GM12878 (cell line): Measurements from ENCODE around the gene CNTNAP2. TPM values are rescaled to one million over a fixed set of nuclear protein-coding genes. Genes with fewer than 3 reads are reported as not detected.

Source experiments
- ATAC-seq: fragments of 200-7000 bp; cut with Tn5 transposase; 3 replicates; pipeline ENCODE4 v1.9.1; 2020; ENCODE audit warnings: mild to moderate bottlenecking, moderate library complexity
- BruUV-seq: library from RNA; stranded (reverse); fragments of 400-500 nt; replicated peaks from 2 replicates; lab custom pipeline; 2021; lab: Mats Ljungman, UMichigan
- CTCF ChIA-PET: fragments of 300-600 bp; sonication (Branson Sonifier 250); formaldehyde crosslinking; extraction: SDS; loops from one replicate; lab custom pipeline; 2021; ENCODE audit warnings: inconsistent platforms; lab: Yijun Ruan, JAX
- POLR2A ChIA-PET: fragments of 350-600 bp; formaldehyde crosslinking; extraction: SDS; loops from one replicate; lab custom pipeline; 2021; ENCODE audit warnings: inconsistent platforms; lab: Charles Lee
- RAD21 ChIA-PET: fragments of 300-600 bp; sonication (Branson Sonifier 250); formaldehyde crosslinking; loops from one replicate; lab custom pipeline; 2023; ENCODE audit warnings: antibody characterized with exemption; ENCODE audit not compliant: unreplicated experiment; lab: Charles Lee
- SMC1A ChIA-PET: fragments of 300-600 bp; sonication (Branson Sonifier 250); formaldehyde crosslinking; loops from one replicate; lab custom pipeline; 2023; ENCODE audit not compliant: unreplicated experiment, uncharacterized antibody; lab: Charles Lee
- DNase-seq: peaks from one replicate; pipeline ENCODE4 v3.0.0-alpha.2; 2011; ENCODE audit warnings: low read depth, low spot score
- FAIRE-seq: peaks from 3 replicates; lab custom pipeline; 2011; peaks lifted over from hg19 to GRCh38; lab: Jason Lieb, UNC
- H2AFZ ChIP-seq: 2 replicates; pipeline ENCODE4 v1.6.0; 2011; ENCODE audit warnings: low read depth, low read length, control low read depth; ENCODE audit not compliant: control insufficient read depth
- H3K27ac ChIP-seq: 2 replicates; pipeline ENCODE4 v1.5.1; 2011; ENCODE audit warnings: control low read depth; ENCODE audit not compliant: control insufficient read depth, insufficient read depth
- H3K27me3 ChIP-seq, 2 experiments: replicated peaks in 1 of 2; 2 replicates each; pipeline versions ENCODE4 v1.6.0 to v1.6.1; 2011; ENCODE audit warnings: low read length in 1 of 2; ENCODE audit not compliant: control insufficient read depth in 2 of 2, insufficient read depth in 2 of 2
- H3K36me3 ChIP-seq, 2 experiments: 2 replicates each; pipeline ENCODE4 v1.5.1; 2011; ENCODE audit warnings: low read length in 1 of 2; ENCODE audit not compliant: control insufficient read depth in 2 of 2, insufficient read depth in 2 of 2
- H3K4me1 ChIP-seq: 2 replicates; pipeline ENCODE4 v1.6.1; 2011; ENCODE audit warnings: mild to moderate bottlenecking, low read length, moderate library complexity, mixed read lengths; ENCODE audit not compliant: control insufficient read depth, insufficient read depth
- H3K4me2 ChIP-seq: 2 replicates; pipeline ENCODE4 v1.6.0; 2011; ENCODE audit warnings: control low read depth; ENCODE audit not compliant: control insufficient read depth, insufficient read depth
- H3K4me3 ChIP-seq: fragments of 200-600 bp; sonication (generic); 2 replicates; pipeline ENCODE4 v1.5.1; 2016
- H3K79me2 ChIP-seq: 2 replicates; pipeline ENCODE4 v1.6.0; 2011; ENCODE audit warnings: low read length; ENCODE audit not compliant: control insufficient read depth, insufficient read depth
- H3K9ac ChIP-seq: 2 replicates; pipeline ENCODE4 v1.8.0; 2011; ENCODE audit warnings: low read length, control low read depth, mixed read lengths; ENCODE audit not compliant: control insufficient read depth, insufficient read depth
- H3K9me3 ChIP-seq: replicated peaks from 3 replicates; pipeline ENCODE4 v1.5.1; 2011; ENCODE audit warnings: mild to moderate bottlenecking, low read length; ENCODE audit not compliant: control insufficient read depth, insufficient read depth
- H4K20me1 ChIP-seq: 2 replicates; pipeline ENCODE4 v1.6.0; 2011; ENCODE audit not compliant: control insufficient read depth, insufficient read depth
- WGBS: methylation state at CpG from one replicate; pipeline ENCODE4 v1.1.6; 2016; ENCODE audit warnings: low lambda C conversion rate; ENCODE audit not compliant: insufficient replicate concordance, insufficient coverage; ENCODE audit errors: missing lambda C conversion rate; 5-methylcytosine and 5-hydroxymethylcytosine counted together
- in situ Hi-C: fragments of 300-500 bp; cut with MboI; formaldehyde crosslinking; loops from 9 replicates; pipeline ENCODE4 v1.14.3; 2018; ENCODE audit warnings: mixed read lengths
- intact Hi-C: fragments of 100-400 bp; cut with micrococcal nuclease; formaldehyde crosslinking; loops from one replicate; pipeline ENCODE4 v1.14.2; 2022; ENCODE audit not compliant: unreplicated experiment
- polyA plus RNA-seq, 11 experiments: library from polyadenylated mRNA; depleted of rRNA in 4 of 11; unstranded in 6 of 11; stranded (reverse) in 5 of 11; fragments of >200 nt; fragmentation: Nextera tagmentation in 4 of 11; fragmentation: Illumina TruSeq in 1 of 11; extraction: Ambion mirVana in 4 of 11; extraction: Trizol in 1 of 11; gene quantifications; 1 replicate in 1 of 11; 2 replicates in 10 of 11; pipeline versions ENCODE4 v1.2.1 to v1.2.3, GENCODE V29; 2011 to 2016; ENCODE audit warnings: inconsistent platforms in 2 of 11, missing spikeins in 2 of 11, low read depth in 1 of 11
- total RNA-seq, 4 experiments: library from RNA; depleted of rRNA in 3 of 4; stranded (reverse); fragments of >200 nt in 3 of 4; fragmentation: Illumina TruSeq in 1 of 4; extraction: Trizol in 1 of 4; gene quantifications; 2 replicates each; pipeline versions ENCODE4 v1.2.1 to v1.2.3, GENCODE V29; 2013 to 2021
- TF ChIP-seq, protein P1 (sequence below): fragments of 150-350 bp; IDR thresholded peaks from 2 replicates; pipeline ENCODE4 v1.6.1; 2014; ENCODE audit warnings: mild to moderate bottlenecking, low read depth, low read length
- TF ChIP-seq, protein P2 (sequence below): fragments of 150-350 bp; IDR thresholded peaks from 2 replicates; pipeline ENCODE4 v1.6.1; 2016; ENCODE audit warnings: low read depth, low read length

Gene CNTNAP2
- total and polyA plus RNA-seq, 10 of the 15 experiments (the other 5 are each of a cell fraction or from before 2014, with no cell fraction given), result 0.03 to 0.08 (median 0.03) TPM; not detected in 7

DNA sequence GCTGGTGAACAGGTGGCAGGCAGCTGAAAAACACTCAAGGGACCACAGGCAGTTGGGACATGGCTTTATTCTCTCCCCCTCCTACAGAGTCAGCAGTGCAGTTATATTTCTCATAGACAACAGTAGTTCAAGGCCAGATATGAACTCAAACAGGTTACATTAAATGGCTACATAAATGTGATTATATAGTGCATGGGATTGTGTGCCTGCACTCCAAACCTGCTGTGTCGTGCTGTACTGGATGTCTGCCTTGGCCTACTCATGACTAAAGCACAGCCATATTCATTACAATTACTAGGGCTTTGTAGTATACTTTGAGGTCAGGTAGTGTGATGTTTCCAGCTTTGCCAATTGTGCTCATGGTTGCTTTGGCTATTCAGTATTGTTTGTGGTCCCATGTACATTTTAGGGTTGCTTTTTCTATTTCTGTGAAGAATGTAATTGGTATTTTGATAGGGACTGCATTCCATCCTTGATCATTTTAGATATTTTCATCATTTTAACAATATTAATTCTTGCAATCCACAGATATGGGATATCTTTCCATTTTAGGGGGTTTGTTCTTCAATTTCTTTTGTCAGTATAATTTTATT lies 393.6 kb downstream of the CNTNAP2 start:
- ChIA-PET CTCF (no interaction called here), POLR2A (no interaction called here), SMC1A (no interaction called here), RAD21 (no interaction called here)
- Histone ChIP-seq H3K4me1 (no peaks in the 10 kb centered on the region), H3K4me2 (no peak overlapping the region), H3K9ac (no peak overlapping the region), H3K79me2 (no peaks in the 10 kb centered on the region), H3K9me3 (no peaks in the 10 kb centered on the region; the same call in 2 of the 3 replicates), H3K36me3 (no peaks in the 10 kb centered on the region), H3K27me3 (no peaks in the 10 kb centered on the region), H4K20me1 (no peaks in the 10 kb centered on the region), H3K4me3 (no peak overlapping the region), H2AFZ (no peak overlapping the region), H3K27ac (no peak overlapping the region)
- no peak for ATAC-seq
- in situ Hi-C loops, result no loop called here
- no peak for DNase-seq
- FAIRE-seq, result no peak
- TF ChIP-seq, protein P1, sequence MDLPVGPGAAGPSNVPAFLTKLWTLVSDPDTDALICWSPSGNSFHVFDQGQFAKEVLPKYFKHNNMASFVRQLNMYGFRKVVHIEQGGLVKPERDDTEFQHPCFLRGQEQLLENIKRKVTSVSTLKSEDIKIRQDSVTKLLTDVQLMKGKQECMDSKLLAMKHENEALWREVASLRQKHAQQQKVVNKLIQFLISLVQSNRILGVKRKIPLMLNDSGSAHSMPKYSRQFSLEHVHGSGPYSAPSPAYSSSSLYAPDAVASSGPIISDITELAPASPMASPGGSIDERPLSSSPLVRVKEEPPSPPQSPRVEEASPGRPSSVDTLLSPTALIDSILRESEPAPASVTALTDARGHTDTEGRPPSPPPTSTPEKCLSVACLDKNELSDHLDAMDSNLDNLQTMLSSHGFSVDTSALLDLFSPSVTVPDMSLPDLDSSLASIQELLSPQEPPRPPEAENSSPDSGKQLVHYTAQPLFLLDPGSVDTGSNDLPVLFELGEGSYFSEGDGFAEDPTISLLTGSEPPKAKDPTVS, result no peak
- TF ChIP-seq, protein P2, sequence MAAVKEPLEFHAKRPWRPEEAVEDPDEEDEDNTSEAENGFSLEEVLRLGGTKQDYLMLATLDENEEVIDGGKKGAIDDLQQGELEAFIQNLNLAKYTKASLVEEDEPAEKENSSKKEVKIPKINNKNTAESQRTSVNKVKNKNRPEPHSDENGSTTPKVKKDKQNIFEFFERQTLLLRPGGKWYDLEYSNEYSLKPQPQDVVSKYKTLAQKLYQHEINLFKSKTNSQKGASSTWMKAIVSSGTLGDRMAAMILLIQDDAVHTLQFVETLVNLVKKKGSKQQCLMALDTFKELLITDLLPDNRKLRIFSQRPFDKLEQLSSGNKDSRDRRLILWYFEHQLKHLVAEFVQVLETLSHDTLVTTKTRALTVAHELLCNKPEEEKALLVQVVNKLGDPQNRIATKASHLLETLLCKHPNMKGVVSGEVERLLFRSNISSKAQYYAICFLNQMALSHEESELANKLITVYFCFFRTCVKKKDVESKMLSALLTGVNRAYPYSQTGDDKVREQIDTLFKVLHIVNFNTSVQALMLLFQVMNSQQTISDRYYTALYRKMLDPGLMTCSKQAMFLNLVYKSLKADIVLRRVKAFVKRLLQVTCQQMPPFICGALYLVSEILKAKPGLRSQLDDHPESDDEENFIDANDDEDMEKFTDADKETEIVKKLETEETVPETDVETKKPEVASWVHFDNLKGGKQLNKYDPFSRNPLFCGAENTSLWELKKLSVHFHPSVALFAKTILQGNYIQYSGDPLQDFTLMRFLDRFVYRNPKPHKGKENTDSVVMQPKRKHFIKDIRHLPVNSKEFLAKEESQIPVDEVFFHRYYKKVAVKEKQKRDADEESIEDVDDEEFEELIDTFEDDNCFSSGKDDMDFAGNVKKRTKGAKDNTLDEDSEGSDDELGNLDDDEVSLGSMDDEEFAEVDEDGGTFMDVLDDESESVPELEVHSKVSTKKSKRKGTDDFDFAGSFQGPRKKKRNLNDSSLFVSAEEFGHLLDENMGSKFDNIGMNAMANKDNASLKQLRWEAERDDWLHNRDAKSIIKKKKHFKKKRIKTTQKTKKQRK, result 0 out of 2 replicates have a peak, but pooled peaks have one; percentile 41
- intact Hi-C loops, result no loop called here
- WGBS, result 0% methylated on average over 1 of the region's 1 CpG
- BruUV-seq, result no TSS peak
